Endodermal cell (in vitro differentiated cells): ENCODE measurements around the gene ZNF487. TPM values are rescaled to one million over a fixed set of nuclear protein-coding genes. Genes with fewer than 3 reads are reported as not detected.
"Not testable (repeated sequence)": the region's sequence is repeated elsewhere in the genome, so short reads cannot be mapped to it uniquely, and the experiment has no call there.

ENCODE experiments used
- DNase-seq: peaks from one replicate; pipeline ENCODE4 v3.0.0-alpha.2; 2017
- H3K27ac ChIP-seq: 2 replicates; pipeline ENCODE4 v1.5.1; 2013; ENCODE audit warnings: mild to moderate bottlenecking, low read depth, low read length, moderate library complexity
- H3K27me3 ChIP-seq: 2 replicates; pipeline ENCODE4 v1.6.1; 2013; ENCODE audit warnings: mild to moderate bottlenecking, low read length, moderate library complexity; ENCODE audit not compliant: insufficient read depth, control insufficient read depth, poor library complexity, severe bottlenecking
- H3K36me3 ChIP-seq: 2 replicates; pipeline ENCODE4 v1.7.0; 2013; ENCODE audit warnings: mild to moderate bottlenecking, low read length, moderate library complexity; ENCODE audit not compliant: control insufficient read depth, insufficient read depth
- H3K4me1 ChIP-seq: one replicate; pipeline ENCODE4 v1.7.0; 2013; ENCODE audit warnings: low read length; ENCODE audit not compliant: control insufficient read depth, insufficient read depth
- H3K4me3 ChIP-seq: 2 replicates; pipeline ENCODE4 v1.5.1; 2013; ENCODE audit warnings: mild to moderate bottlenecking, low read length, moderate library complexity
- H3K9ac ChIP-seq: 2 replicates; pipeline ENCODE4 v1.6.1; 2013; ENCODE audit warnings: mild to moderate bottlenecking, low read length, moderate library complexity; ENCODE audit not compliant: poor library complexity, severe bottlenecking; ENCODE audit errors: extremely low read depth
- H3K9me3 ChIP-seq: 2 replicates; pipeline ENCODE4 v1.6.1; 2013; ENCODE audit warnings: mild to moderate bottlenecking, low read length, moderate library complexity; ENCODE audit not compliant: control insufficient read depth
- H3K27ac Mint-ChIP-seq: 2 replicates; pipeline ENCODE4 v1.8.0; 2020; ENCODE audit warnings: mixed read lengths
- H3K27me3 Mint-ChIP-seq: 2 replicates; pipeline ENCODE4 v1.8.0; 2021; ENCODE audit warnings: mild to moderate bottlenecking, mixed read lengths; ENCODE audit not compliant: insufficient read depth
- H3K36me3 Mint-ChIP-seq: 2 replicates; pipeline ENCODE4 v1.8.0; 2020; ENCODE audit warnings: low read depth, mixed read lengths
- H3K4me1 Mint-ChIP-seq: 2 replicates; pipeline ENCODE4 v1.8.0; 2020; ENCODE audit warnings: mixed read lengths
- H3K4me3 Mint-ChIP-seq: 2 replicates; pipeline ENCODE4 v1.8.0; 2020; ENCODE audit warnings: mild to moderate bottlenecking, moderate library complexity, mixed read lengths
- H3K9me3 Mint-ChIP-seq: 2 replicates; pipeline ENCODE4 v1.8.0; 2020; ENCODE audit warnings: mild to moderate bottlenecking, mixed read lengths
- WGBS, 2 experiments: methylation state at CpG; one replicate each; pipeline versions ENCODE4 v1.1.5 to v1.1.7; 2013; ENCODE audit warnings: missing lambda C conversion rate in 2 of 2, mixed read lengths in 1 of 2; ENCODE audit not compliant: insufficient coverage in 1 of 2, insufficient read length in 1 of 2; 5-methylcytosine and 5-hydroxymethylcytosine counted together
- total RNA-seq, 2 donors: library from RNA; stranded (reverse); fragmentation: NEBNext Ultra II Directional in 1 of 2; extraction: Animal tissue kit (Norgen Biotek cat#: 25700) in 1 of 2; gene quantifications; 2 replicates in 1 of 2; 3 replicates in 1 of 2; pipeline ENCODE4 v1.2.1, GENCODE V29; 2021
- TF ChIP-seq, protein P1 (sequence below): fragments of 200-600 bp; sonication (generic); conservative IDR thresholded peaks from 2 replicates; pipeline ENCODE4 v1.5.0; 2021; ENCODE audit warnings: antibody characterized with exemption, mild to moderate bottlenecking

ZNF487 gene
- total RNA-seq, 2 donors from 2014 or later = 3.8 to 6.6 TPM

DNA sequence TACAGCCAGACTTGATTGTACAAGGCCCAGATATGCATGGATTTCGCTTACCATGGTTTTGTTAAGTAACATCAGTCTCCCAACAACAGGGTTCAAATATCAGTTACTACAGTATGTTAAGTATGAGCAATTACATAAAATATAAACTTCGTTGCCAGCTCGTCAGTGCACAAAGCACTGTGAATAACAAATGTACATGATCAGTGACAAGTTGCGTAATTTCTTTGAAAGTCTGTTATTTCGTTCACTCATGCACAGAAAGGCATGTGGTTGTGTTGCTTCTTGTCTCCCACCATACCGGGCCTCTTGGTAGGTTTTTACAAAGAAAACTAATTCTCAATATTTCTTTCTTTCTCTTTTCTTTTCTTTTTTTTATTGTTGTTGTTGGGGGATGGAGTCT lies 12.5 kb upstream of the ZNF487 start:
- no peak overlapping the region for H3K27ac ChIP-seq
- H3K36me3 ChIP-seq = no peaks in the 10 kb centered on the region
- H3K9ac ChIP-seq = no peak overlapping the region
- no peak for DNase-seq
- H3K9me3 Mint-ChIP-seq = peaks cover 16% of the 10 kb centered on the region
- WGBS, 2 experiments = 90 to 100% methylated on average over 3 to 6 of the region's 6 CpGs
- peaks cover 12% of the 10 kb centered on the region for H3K27me3 Mint-ChIP-seq
- TF ChIP-seq, protein P1, sequence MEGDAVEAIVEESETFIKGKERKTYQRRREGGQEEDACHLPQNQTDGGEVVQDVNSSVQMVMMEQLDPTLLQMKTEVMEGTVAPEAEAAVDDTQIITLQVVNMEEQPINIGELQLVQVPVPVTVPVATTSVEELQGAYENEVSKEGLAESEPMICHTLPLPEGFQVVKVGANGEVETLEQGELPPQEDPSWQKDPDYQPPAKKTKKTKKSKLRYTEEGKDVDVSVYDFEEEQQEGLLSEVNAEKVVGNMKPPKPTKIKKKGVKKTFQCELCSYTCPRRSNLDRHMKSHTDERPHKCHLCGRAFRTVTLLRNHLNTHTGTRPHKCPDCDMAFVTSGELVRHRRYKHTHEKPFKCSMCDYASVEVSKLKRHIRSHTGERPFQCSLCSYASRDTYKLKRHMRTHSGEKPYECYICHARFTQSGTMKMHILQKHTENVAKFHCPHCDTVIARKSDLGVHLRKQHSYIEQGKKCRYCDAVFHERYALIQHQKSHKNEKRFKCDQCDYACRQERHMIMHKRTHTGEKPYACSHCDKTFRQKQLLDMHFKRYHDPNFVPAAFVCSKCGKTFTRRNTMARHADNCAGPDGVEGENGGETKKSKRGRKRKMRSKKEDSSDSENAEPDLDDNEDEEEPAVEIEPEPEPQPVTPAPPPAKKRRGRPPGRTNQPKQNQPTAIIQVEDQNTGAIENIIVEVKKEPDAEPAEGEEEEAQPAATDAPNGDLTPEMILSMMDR = no peak
- peaks cover 3% of the 10 kb centered on the region for H3K36me3 Mint-ChIP-seq
- peaks cover 7% of the 10 kb centered on the region for H3K4me1 Mint-ChIP-seq
- H3K27me3 ChIP-seq = no peaks in the 10 kb centered on the region
- no peak overlapping the region for H3K4me3 Mint-ChIP-seq
- H3K4me3 ChIP-seq = no peak overlapping the region
- H3K27ac Mint-ChIP-seq = no peak overlapping the region
- no peaks in the 10 kb centered on the region for H3K9me3 ChIP-seq
- no peaks in the 10 kb centered on the region for H3K4me1 ChIP-seq

- H3K36me3 Mint-ChIP-seq, H3K9ac ChIP-seq, H3K27me3 Mint-ChIP-seq, H3K27ac Mint-ChIP-seq, H3K4me3 ChIP-seq, DNase-seq, H3K4me1 ChIP-seq, H3K4me3 Mint-ChIP-seq, H3K9me3 ChIP-seq, H3K4me1 Mint-ChIP-seq, H3K36me3 ChIP-seq, H3K27ac ChIP-seq, H3K27me3 ChIP-seq: not testable (repeated sequence)
- peaks cover 15% of the 10 kb centered on the region for H3K9me3 Mint-ChIP-seq
- 91 to 93% methylated on average over 7 to 12 of the region's 12 CpGs for WGBS, 2 experiments
Measured at GRCh38 chr10:43426476-43426875, 10.4 kb upstream of the ZNF487 start.

DNA sequence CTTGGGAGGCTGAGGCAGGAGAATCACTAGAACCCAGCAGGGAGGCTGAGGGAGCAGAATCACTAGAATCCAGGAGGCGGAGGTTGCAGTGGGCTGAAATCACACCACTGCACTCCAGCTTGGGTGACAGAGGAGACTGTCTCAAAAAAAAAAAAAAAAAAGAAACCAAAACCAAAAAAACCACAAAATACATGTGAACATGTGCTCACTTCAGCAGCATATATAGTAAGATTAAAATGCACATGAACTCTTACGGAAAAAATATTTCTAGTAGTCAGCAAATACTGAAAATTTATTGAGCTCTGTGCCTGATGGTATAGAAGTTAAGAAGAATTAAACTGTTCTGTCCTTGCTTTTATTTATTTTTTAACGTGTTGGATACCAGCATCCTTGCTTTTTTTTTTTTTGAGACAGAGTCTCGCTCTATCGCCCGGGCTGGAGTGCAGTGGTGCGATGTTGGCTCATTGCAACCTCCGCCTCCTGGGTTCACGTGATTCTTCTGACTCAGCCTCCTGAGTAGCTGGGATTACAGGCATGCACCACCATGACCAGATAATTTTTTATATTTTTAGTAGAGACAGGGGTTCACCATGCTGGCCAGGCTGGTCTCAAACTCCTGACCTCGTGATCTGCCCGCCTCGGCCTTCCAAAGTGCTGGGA lies 9.6 kb upstream of the ZNF487 start:
- peaks cover 3% of the 10 kb centered on the region for H3K4me1 Mint-ChIP-seq
- no peak for DNase-seq
- no peak overlapping the region for H3K4me3 Mint-ChIP-seq
- H3K36me3 Mint-ChIP-seq = peaks cover 3% of the 10 kb centered on the region
- H3K9me3 Mint-ChIP-seq = peaks cover 7% of the 10 kb centered on the region
- no peak overlapping the region for H3K9ac ChIP-seq
- 84 to 92% methylated on average over 5 to 12 of the region's 12 CpGs for WGBS, 2 experiments
- H3K4me3 ChIP-seq = no peak overlapping the region
- no peaks in the 10 kb centered on the region for H3K36me3 ChIP-seq
- no peak overlapping the region for H3K27ac Mint-ChIP-seq
- H3K27me3 ChIP-seq = no peaks in the 10 kb centered on the region
- TF ChIP-seq, protein P1 = no peak
- H3K4me1 ChIP-seq = no peaks in the 10 kb centered on the region
- no peak overlapping the region for H3K27ac ChIP-seq
- H3K9me3 ChIP-seq = no peaks in the 10 kb centered on the region
- peaks cover 2% of the 10 kb centered on the region for H3K27me3 Mint-ChIP-seq
